Stimulated activated naive CD8-positive, alpha-beta T cell treated with anti-CD3 and anti-CD28 coated beads, Interleukin-15, Interleukin-2, amounts not matched to agents 100 ng/mL and 50 ng/mL, for 24 hours (primary cell): Measurements from ENCODE around the gene KLF11.
"Not testable (repeated sequence)": the region's sequence is repeated elsewhere in the genome, so short reads cannot be mapped to it uniquely, and the experiment has no call there.

ENCODE experiments used
- H3K27ac Mint-ChIP-seq: one replicate; pipeline ENCODE4 v1.8.0; 2021; ENCODE audit warnings: mild to moderate bottlenecking, mixed read lengths
- H3K27me3 Mint-ChIP-seq: one replicate; pipeline ENCODE4 v1.8.0; 2021; ENCODE audit warnings: mixed read lengths
- H3K36me3 Mint-ChIP-seq: one replicate; pipeline ENCODE4 v1.8.0; 2021; ENCODE audit warnings: low read depth, mixed read lengths
- H3K4me1 Mint-ChIP-seq: one replicate; pipeline ENCODE4 v1.8.0; 2021; ENCODE audit warnings: low read depth, mixed read lengths
- H3K4me3 Mint-ChIP-seq: one replicate; pipeline ENCODE4 v1.8.0; 2021; ENCODE audit warnings: mild to moderate bottlenecking, mixed read lengths
- H3K9me3 Mint-ChIP-seq: one replicate; pipeline ENCODE4 v1.8.0; 2021; ENCODE audit warnings: mixed read lengths

Gene KLF11

GRCh38 chr2:10028988-10029874 lies 14.1 kb upstream of the KLF11 start:
- H3K9me3 Mint-ChIP-seq, result no peaks in the 10 kb centered on the region
- peak overlapping the region; percentile 71 for H3K27ac Mint-ChIP-seq
- no peaks in the 10 kb centered on the region for H3K36me3 Mint-ChIP-seq
- peak overlapping the region; percentile 58 for H3K4me3 Mint-ChIP-seq
- peaks cover 21% of the 10 kb centered on the region for H3K4me1 Mint-ChIP-seq
- no peaks in the 10 kb centered on the region for H3K27me3 Mint-ChIP-seq

- H3K27me3 Mint-ChIP-seq, result no peaks in the 10 kb centered on the region
- peaks cover 23% of the 10 kb centered on the region for H3K4me1 Mint-ChIP-seq
- peak overlapping the region; percentile 42 for H3K4me3 Mint-ChIP-seq
- H3K36me3 Mint-ChIP-seq, result no peaks in the 10 kb centered on the region
- no peaks in the 10 kb centered on the region for H3K9me3 Mint-ChIP-seq
- H3K27ac Mint-ChIP-seq, result peak overlapping the region; percentile 71
These were observed 13.5 kb upstream of the KLF11 start for GRCh38 chr2:10029875-10030223.

- Mint-ChIP-seq H3K4me3 (no peak overlapping the region), H3K9me3 (no peaks in the 10 kb centered on the region), H3K36me3 (no peaks in the 10 kb centered on the region), H3K27ac (no peak overlapping the region), H3K4me1 (peaks cover 28% of the 10 kb centered on the region), H3K27me3 (no peaks in the 10 kb centered on the region)
These were observed 13.0 kb upstream of the KLF11 start for GRCh38 chr2:10030311-10030736.

GRCh38 chr2:10030798-10031197 lies 12.6 kb upstream of the KLF11 start:
- peaks cover 32% of the 10 kb centered on the region for H3K4me1 Mint-ChIP-seq
- not testable (repeated sequence) for H3K4me3 Mint-ChIP-seq, H3K27ac Mint-ChIP-seq, H3K36me3 Mint-ChIP-seq, H3K9me3 Mint-ChIP-seq, H3K27me3 Mint-ChIP-seq

GRCh38 chr2:10031886-10032745 lies 11.2 kb upstream of the KLF11 start:
- H3K9me3 Mint-ChIP-seq, result no peaks in the 10 kb centered on the region
- H3K27ac Mint-ChIP-seq, result no peak overlapping the region
- no peak overlapping the region for H3K4me3 Mint-ChIP-seq
- peaks cover 37% of the 10 kb centered on the region for H3K4me1 Mint-ChIP-seq
- H3K27me3 Mint-ChIP-seq, result no peaks in the 10 kb centered on the region
- no peaks in the 10 kb centered on the region for H3K36me3 Mint-ChIP-seq

- Mint-ChIP-seq H3K9me3 (no peaks in the 10 kb centered on the region), H3K4me3 (no peak overlapping the region), H3K27me3 (no peaks in the 10 kb centered on the region), H3K27ac (no peak overlapping the region), H3K36me3 (no peaks in the 10 kb centered on the region), H3K4me1 (peaks cover 37% of the 10 kb centered on the region)
These were observed 10.6 kb upstream of the KLF11 start for GRCh38 chr2:10032746-10033105.

GRCh38 chr2:10033251-10034006 lies 9.9 kb upstream of the KLF11 start:
- H3K36me3 Mint-ChIP-seq, result no peaks in the 10 kb centered on the region
- H3K27me3 Mint-ChIP-seq, result no peaks in the 10 kb centered on the region
- no peak overlapping the region for H3K4me3 Mint-ChIP-seq
- no peaks in the 10 kb centered on the region for H3K9me3 Mint-ChIP-seq
- peaks cover 35% of the 10 kb centered on the region for H3K4me1 Mint-ChIP-seq
- no peak overlapping the region for H3K27ac Mint-ChIP-seq

- H3K4me1 Mint-ChIP-seq, result peaks cover 25% of the 10 kb centered on the region
- H3K27me3 Mint-ChIP-seq, result no peaks in the 10 kb centered on the region
- H3K36me3 Mint-ChIP-seq, result no peaks in the 10 kb centered on the region
- no peak overlapping the region for H3K4me3 Mint-ChIP-seq
- H3K27ac Mint-ChIP-seq, result no peak overlapping the region
- H3K9me3 Mint-ChIP-seq, result no peaks in the 10 kb centered on the region
These were observed 8.9 kb upstream of the KLF11 start for GRCh38 chr2:10034333-10035052.

- no peak overlapping the region for H3K27ac Mint-ChIP-seq
- H3K9me3 Mint-ChIP-seq, result no peaks in the 10 kb centered on the region
- peaks cover 20% of the 10 kb centered on the region for H3K4me1 Mint-ChIP-seq
- H3K36me3 Mint-ChIP-seq, result no peaks in the 10 kb centered on the region
- H3K4me3 Mint-ChIP-seq, result no peak overlapping the region
- H3K27me3 Mint-ChIP-seq, result no peaks in the 10 kb centered on the region
These were observed 8.3 kb upstream of the KLF11 start for GRCh38 chr2:10035053-10035422.

- Mint-ChIP-seq H3K4me3 (no peak overlapping the region), H3K9me3 (no peaks in the 10 kb centered on the region), H3K27ac (no peak overlapping the region), H3K4me1 (peaks cover 16% of the 10 kb centered on the region), H3K36me3 (no peaks in the 10 kb centered on the region), H3K27me3 (no peaks in the 10 kb centered on the region)
These were observed 7.7 kb upstream of the KLF11 start for GRCh38 chr2:10035633-10036032.

GRCh38 chr2:10036095-10036884 lies 7.1 kb upstream of the KLF11 start:
- Mint-ChIP-seq H3K4me1 (peaks cover 16% of the 10 kb centered on the region), H3K4me3 (no peak overlapping the region), H3K36me3 (no peaks in the 10 kb centered on the region), H3K9me3 (no peaks in the 10 kb centered on the region), H3K27me3 (no peaks in the 10 kb centered on the region), H3K27ac (no peak overlapping the region)

GRCh38 chr2:10038123-10038522 lies 5.2 kb upstream of the KLF11 start:
- peaks cover 24% of the 10 kb centered on the region for H3K4me1 Mint-ChIP-seq
- peaks cover 3% of the 10 kb centered on the region for H3K36me3 Mint-ChIP-seq
- H3K27ac Mint-ChIP-seq, result no peak overlapping the region
- no peaks in the 10 kb centered on the region for H3K9me3 Mint-ChIP-seq
- no peak overlapping the region for H3K4me3 Mint-ChIP-seq
- peaks cover 6% of the 10 kb centered on the region for H3K27me3 Mint-ChIP-seq

GRCh38 chr2:10038716-10039115 lies 4.6 kb upstream of the KLF11 start:
- Mint-ChIP-seq H3K36me3 (peaks cover 3% of the 10 kb centered on the region), H3K4me1 (peaks cover 24% of the 10 kb centered on the region), H3K9me3 (no peaks in the 10 kb centered on the region), H3K27ac (no peak overlapping the region), H3K4me3 (no peak overlapping the region), H3K27me3 (peaks cover 6% of the 10 kb centered on the region)
